ENCODE results near the gene TMEM37. TPM values are rescaled to one million over a fixed set of nuclear protein-coding genes. Genes with fewer than 3 reads are reported as not detected.

The TMEM37 gene
- total and polyA plus RNA-seq, 2 of the 13 experiments (the other 11 are each of a cell fraction or from before 2014, with no cell fraction given), result 37.7 to 115 TPM

- TF ChIP-seq ZNF850 (CRISPR knock-in tag; conservative IDR thresholded peaks at IDR 0.05) (peak; percentile 73; the same call in 1 of the 2 replicates), SETDB1 (CRISPR knock-in tag; IDR thresholded peaks at IDR 0.05; ENCODE audit: borderline replicate concordance) (no peak), MAX (IDR thresholded peaks at IDR 0.05) (peak; percentile 74), KLF13 (CRISPR knock-in tag; IDR thresholded peaks at IDR 0.05) (0 out of 2 replicates have a peak, but pooled peaks have one; percentile 67), FOXK1 (CRISPR knock-in tag; IDR thresholded peaks at IDR 0.05; ENCODE audit: borderline replicate concordance, low read depth) (peak; percentile 24; the same call in 1 of the 2 replicates), TBX2 (CRISPR knock-in tag; IDR thresholded peaks at IDR 0.05; ENCODE audit: borderline replicate concordance) (peak; percentile 92), ZNF720 (CRISPR knock-in tag; IDR thresholded peaks at IDR 0.05) (no peak), ZNF691 (CRISPR knock-in tag; IDR thresholded peaks at IDR 0.05; ENCODE audit: borderline replicate concordance, low read depth) (0 out of 2 replicates have a peak, but pooled peaks have one; percentile 91), PITX1 (CRISPR knock-in tag; IDR thresholded peaks at IDR 0.05) (peak; percentile 92), SIN3A (IDR thresholded peaks at IDR 0.05; ENCODE audit: borderline replicate concordance, low read depth, low read length) (peak; percentile 82; the same call in 1 of the 2 replicates), MED1 (CRISPR knock-in tag; IDR thresholded peaks at IDR 0.05) (peak; percentile 87), DMAP1 (CRISPR knock-in tag; IDR thresholded peaks at IDR 0.05) (peak; percentile 40; the same call in 1 of the 2 replicates), ZNF121 (CRISPR knock-in tag; IDR thresholded peaks at IDR 0.05) (no peak; the same call in 1 of the 2 replicates), NONO (IDR thresholded peaks at IDR 0.05) (no peak), NONO (CRISPR knock-in tag; conservative IDR thresholded peaks at IDR 0.05) (peak; percentile 84), ATRX (CRISPR knock-in tag; IDR thresholded peaks at IDR 0.05; ENCODE audit: borderline replicate concordance) (no peak)
- TF ChIP-seq, protein P1, sequence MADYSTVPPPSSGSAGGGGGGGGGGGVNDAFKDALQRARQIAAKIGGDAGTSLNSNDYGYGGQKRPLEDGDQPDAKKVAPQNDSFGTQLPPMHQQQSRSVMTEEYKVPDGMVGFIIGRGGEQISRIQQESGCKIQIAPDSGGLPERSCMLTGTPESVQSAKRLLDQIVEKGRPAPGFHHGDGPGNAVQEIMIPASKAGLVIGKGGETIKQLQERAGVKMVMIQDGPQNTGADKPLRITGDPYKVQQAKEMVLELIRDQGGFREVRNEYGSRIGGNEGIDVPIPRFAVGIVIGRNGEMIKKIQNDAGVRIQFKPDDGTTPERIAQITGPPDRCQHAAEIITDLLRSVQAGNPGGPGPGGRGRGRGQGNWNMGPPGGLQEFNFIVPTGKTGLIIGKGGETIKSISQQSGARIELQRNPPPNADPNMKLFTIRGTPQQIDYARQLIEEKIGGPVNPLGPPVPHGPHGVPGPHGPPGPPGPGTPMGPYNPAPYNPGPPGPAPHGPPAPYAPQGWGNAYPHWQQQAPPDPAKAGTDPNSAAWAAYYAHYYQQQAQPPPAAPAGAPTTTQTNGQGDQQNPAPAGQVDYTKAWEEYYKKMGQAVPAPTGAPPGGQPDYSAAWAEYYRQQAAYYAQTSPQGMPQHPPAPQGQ (CRISPR knock-in tag; IDR thresholded peaks at IDR 0.05; ENCODE audit: borderline replicate concordance), result no peak
- TF ChIP-seq, protein P2, sequence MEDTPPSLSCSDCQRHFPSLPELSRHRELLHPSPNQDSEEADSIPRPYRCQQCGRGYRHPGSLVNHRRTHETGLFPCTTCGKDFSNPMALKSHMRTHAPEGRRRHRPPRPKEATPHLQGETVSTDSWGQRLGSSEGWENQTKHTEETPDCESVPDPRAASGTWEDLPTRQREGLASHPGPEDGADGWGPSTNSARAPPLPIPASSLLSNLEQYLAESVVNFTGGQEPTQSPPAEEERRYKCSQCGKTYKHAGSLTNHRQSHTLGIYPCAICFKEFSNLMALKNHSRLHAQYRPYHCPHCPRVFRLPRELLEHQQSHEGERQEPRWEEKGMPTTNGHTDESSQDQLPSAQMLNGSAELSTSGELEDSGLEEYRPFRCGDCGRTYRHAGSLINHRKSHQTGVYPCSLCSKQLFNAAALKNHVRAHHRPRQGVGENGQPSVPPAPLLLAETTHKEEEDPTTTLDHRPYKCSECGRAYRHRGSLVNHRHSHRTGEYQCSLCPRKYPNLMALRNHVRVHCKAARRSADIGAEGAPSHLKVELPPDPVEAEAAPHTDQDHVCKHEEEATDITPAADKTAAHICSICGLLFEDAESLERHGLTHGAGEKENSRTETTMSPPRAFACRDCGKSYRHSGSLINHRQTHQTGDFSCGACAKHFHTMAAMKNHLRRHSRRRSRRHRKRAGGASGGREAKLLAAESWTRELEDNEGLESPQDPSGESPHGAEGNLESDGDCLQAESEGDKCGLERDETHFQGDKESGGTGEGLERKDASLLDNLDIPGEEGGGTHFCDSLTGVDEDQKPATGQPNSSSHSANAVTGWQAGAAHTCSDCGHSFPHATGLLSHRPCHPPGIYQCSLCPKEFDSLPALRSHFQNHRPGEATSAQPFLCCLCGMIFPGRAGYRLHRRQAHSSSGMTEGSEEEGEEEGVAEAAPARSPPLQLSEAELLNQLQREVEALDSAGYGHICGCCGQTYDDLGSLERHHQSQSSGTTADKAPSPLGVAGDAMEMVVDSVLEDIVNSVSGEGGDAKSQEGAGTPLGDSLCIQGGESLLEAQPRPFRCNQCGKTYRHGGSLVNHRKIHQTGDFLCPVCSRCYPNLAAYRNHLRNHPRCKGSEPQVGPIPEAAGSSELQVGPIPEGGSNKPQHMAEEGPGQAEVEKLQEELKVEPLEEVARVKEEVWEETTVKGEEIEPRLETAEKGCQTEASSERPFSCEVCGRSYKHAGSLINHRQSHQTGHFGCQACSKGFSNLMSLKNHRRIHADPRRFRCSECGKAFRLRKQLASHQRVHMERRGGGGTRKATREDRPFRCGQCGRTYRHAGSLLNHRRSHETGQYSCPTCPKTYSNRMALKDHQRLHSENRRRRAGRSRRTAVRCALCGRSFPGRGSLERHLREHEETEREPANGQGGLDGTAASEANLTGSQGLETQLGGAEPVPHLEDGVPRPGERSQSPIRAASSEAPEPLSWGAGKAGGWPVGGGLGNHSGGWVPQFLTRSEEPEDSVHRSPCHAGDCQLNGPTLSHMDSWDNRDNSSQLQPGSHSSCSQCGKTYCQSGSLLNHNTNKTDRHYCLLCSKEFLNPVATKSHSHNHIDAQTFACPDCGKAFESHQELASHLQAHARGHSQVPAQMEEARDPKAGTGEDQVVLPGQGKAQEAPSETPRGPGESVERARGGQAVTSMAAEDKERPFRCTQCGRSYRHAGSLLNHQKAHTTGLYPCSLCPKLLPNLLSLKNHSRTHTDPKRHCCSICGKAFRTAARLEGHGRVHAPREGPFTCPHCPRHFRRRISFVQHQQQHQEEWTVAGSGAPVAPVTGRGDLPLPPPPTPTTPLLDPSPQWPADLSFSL (CRISPR knock-in tag; IDR thresholded peaks at IDR 0.05), result no peak
Measured at GRCh38 chr2:119431155-119431975, at the start of gene TMEM37 (continued).

All from HepG2 (cell line).